Esophagus muscularis mucosa (tissue), 4 donors: ENCODE data around the gene PHC2. TPM values are rescaled to one million over a fixed set of nuclear protein-coding genes. Genes with fewer than 3 reads are reported as not detected.

Experiments
- DNase-seq: peaks from one replicate; pipeline ENCODE4 v3.0.0-alpha.2; 2017; ENCODE audit errors: extremely low spot score
- H3K27ac ChIP-seq, 4 donors: fragments of 200-600 bp; sonication (generic); replicated peaks in 1 of 4; 1 replicate in 3 of 4; 2 replicates in 1 of 4; pipeline ENCODE4 v1.5.1; 2016 to 2019; ENCODE audit warnings: mild to moderate bottlenecking in 1 of 4
- H3K27me3 ChIP-seq, 4 donors: fragments of 200-600 bp; sonication (generic); one replicate each; pipeline versions ENCODE4 v1.5.1 to v1.6.0; 2016 to 2019
- H3K36me3 ChIP-seq, 4 donors: fragments of 200-600 bp; sonication (generic); one replicate each; pipeline ENCODE4 v1.5.1; 2016 to 2019
- H3K4me1 ChIP-seq, 4 donors: fragments of 200-600 bp; sonication (generic); one replicate each; pipeline ENCODE4 v1.5.1; 2016 to 2019
- H3K4me3 ChIP-seq, 4 donors: fragments of 200-600 bp; sonication (generic); 1 replicate in 2 of 4; 2 replicates in 2 of 4; pipeline ENCODE4 v1.5.1; 2016 to 2019; ENCODE audit warnings: mild to moderate bottlenecking in 4 of 4, moderate library complexity in 1 of 4
- H3K9me3 ChIP-seq, 4 donors: fragments of 200-600 bp; sonication (generic); 1 replicate in 3 of 4; 2 replicates in 1 of 4; pipeline ENCODE4 v1.5.1; 2016 to 2019
- EP300 ChIP-seq: sonication (generic); formaldehyde crosslinking; IDR thresholded peaks from one replicate; pipeline ENCODE4 v1.6.1; 2017; ENCODE audit warnings: antibody characterized with exemption
- POLR2A ChIP-seq: fragments of 450-650 bp; IDR thresholded peaks from one replicate; pipeline ENCODE4 v1.6.1; 2017; ENCODE audit warnings: antibody characterized with exemption, moderate library complexity, mild to moderate bottlenecking, low read depth
- POLR2AphosphoS5 ChIP-seq, 2 donors: sonication (generic); formaldehyde crosslinking; IDR thresholded peaks; one replicate each; pipeline ENCODE4 v1.6.1; 2017; ENCODE audit warnings: antibody characterized with exemption in 2 of 2
- WGBS: methylation state at CpG from one replicate; pipeline ENCODE4 v1.1.5; 2018; 5-methylcytosine and 5-hydroxymethylcytosine counted together
- intact Hi-C: fragments of 100-400 bp; cut with DNase I; formaldehyde crosslinking; loops from one replicate; pipeline ENCODE4 v1.15.1; 2023
- total RNA-seq, 4 donors: library from RNA; depleted of rRNA; stranded (reverse); fragments of >200 nt; gene quantifications; one replicate each; pipeline versions ENCODE4 v1.1.0 to v1.2.1, GENCODE V29; 2016
- TF ChIP-seq, protein P1 (sequence below), 3 experiments: fragments of 200-600 bp in 2 of 3; fragments of 450-650 bp in 1 of 3; sonication (generic) in 2 of 3; IDR thresholded peaks; one replicate each; pipeline ENCODE4 v1.5.1; 2017 to 2019; ENCODE audit warnings: antibody characterized with exemption in 3 of 3, mild to moderate bottlenecking in 2 of 3, moderate library complexity in 1 of 3

PHC2 gene
- total RNA-seq, 4 donors from 2014 or later = 104 to 274 (median 201) TPM

GRCh38 chr1:33396188-33397124, 34.4 kb downstream of the PHC2 start:
- peak; percentile 42 for DNase-seq
- no peaks in the 10 kb centered on the region for H3K27me3 ChIP-seq
- H3K27ac ChIP-seq = no peak overlapping the region
- H3K4me3 ChIP-seq = no peak overlapping the region
- H3K4me1 ChIP-seq = peaks cover 21 to 46% (median 36%) of the 10 kb centered on the region in 4 donors
- TF ChIP-seq, protein P1, sequence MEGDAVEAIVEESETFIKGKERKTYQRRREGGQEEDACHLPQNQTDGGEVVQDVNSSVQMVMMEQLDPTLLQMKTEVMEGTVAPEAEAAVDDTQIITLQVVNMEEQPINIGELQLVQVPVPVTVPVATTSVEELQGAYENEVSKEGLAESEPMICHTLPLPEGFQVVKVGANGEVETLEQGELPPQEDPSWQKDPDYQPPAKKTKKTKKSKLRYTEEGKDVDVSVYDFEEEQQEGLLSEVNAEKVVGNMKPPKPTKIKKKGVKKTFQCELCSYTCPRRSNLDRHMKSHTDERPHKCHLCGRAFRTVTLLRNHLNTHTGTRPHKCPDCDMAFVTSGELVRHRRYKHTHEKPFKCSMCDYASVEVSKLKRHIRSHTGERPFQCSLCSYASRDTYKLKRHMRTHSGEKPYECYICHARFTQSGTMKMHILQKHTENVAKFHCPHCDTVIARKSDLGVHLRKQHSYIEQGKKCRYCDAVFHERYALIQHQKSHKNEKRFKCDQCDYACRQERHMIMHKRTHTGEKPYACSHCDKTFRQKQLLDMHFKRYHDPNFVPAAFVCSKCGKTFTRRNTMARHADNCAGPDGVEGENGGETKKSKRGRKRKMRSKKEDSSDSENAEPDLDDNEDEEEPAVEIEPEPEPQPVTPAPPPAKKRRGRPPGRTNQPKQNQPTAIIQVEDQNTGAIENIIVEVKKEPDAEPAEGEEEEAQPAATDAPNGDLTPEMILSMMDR (IDR thresholded peaks at IDR 0.05) = no peak
- no peak for TF ChIP-seq POLR2A
- TF ChIP-seq EP300 = no peak
- no peak for TF ChIP-seq POLR2AphosphoS5 (IDR thresholded peaks at IDR 0.05)
- no peaks in the 10 kb centered on the region for H3K9me3 ChIP-seq
- intact Hi-C loops = no loop called here
- WGBS = 80% methylated on average over 10 of the region's 10 CpGs
- no peaks in the 10 kb centered on the region for H3K36me3 ChIP-seq

- DNase-seq = no peak
- TF ChIP-seq POLR2AphosphoS5 (IDR thresholded peaks at IDR 0.05) (no peak), POLR2A (no peak), EP300 (no peak)
- TF ChIP-seq, protein P1 (IDR thresholded peaks at IDR 0.05) = no peak
- Histone ChIP-seq H3K27ac (no peak overlapping the region), H3K4me3 (no peak overlapping the region), H3K4me1 (peaks cover 20 to 53% (median 44%) of the 10 kb centered on the region in 4 donors), H3K27me3 (no peaks in the 10 kb centered on the region), H3K9me3 (no peaks in the 10 kb centered on the region), H3K36me3 (no peaks in the 10 kb centered on the region)
- intact Hi-C loops = loop anchor here (5.0 kb wide), 1 partner anchor 33 kb away; no protein-coding TSS in a partner anchor
- 73% methylated on average over 5 of the region's 5 CpGs for whole genome bisulfite sequencing
Measured at GRCh38 chr1:33394770-33395169, 36.1 kb downstream of the PHC2 start.

DNA sequence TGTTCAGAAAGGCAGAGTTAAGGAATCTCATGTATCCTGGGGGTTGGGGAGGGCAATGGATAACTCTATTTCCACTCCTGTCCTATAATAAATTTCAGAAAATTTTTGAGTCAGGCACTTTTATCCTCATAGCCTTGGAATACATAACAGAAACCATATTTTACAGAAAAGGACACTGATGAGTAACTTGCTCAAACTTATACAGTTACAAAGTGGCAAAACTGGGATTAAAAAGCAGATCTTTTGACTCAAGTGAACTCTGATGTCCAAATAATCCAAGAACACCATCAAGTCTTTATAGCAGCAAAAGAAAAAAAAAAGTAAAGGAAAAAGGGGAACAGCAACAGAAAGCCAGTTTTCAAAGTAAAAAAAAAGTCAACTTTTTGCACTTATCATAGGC, 36.9 kb downstream of the PHC2 start:
- Histone ChIP-seq H3K4me3 (no peak overlapping the region), H3K27me3 (no peaks in the 10 kb centered on the region), H3K9me3 (no peaks in the 10 kb centered on the region), H3K27ac (no peak overlapping the region), H3K36me3 (no peaks in the 10 kb centered on the region), H3K4me1 (peaks cover 22 to 56% (median 45%) of the 10 kb centered on the region in 4 donors)
- TF ChIP-seq, protein P1 (IDR thresholded peaks at IDR 0.05) = no peak
- TF ChIP-seq EP300 = no peak
- TF ChIP-seq POLR2AphosphoS5 (IDR thresholded peaks at IDR 0.05) = no peak
- TF ChIP-seq POLR2A = no peak
- DNase-seq = no peak
- intact Hi-C loops = loop anchor here (5.0 kb wide), 1 partner anchor 33 kb away; no protein-coding TSS in a partner anchor

DNA sequence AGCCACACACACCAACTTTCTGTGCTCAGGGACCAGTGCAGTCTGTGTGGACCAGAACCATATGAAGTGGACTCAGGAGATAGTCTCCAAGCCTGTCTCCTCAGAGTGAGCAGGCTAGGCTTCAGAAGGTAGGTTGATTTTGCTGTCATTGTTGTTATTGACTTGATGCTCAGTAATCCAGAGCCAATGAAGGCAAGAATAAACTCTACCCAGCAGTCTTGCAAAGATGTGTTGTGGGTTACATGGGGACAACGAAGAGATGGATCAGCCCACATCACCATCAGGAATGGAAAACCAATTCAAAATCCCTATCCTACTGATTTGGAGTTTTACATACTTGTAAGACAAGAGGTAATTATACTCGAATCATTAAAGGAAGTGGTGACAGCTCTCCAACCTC, 37.4 kb downstream of the PHC2 start:
- intact Hi-C loops = loop anchor here (5.0 kb wide), 1 partner anchor 34 kb away; no protein-coding TSS in a partner anchor
- peaks cover 27 to 61% (median 50%) of the 10 kb centered on the region in 4 donors for H3K4me1 ChIP-seq
- peak; percentile 26 for DNase-seq
- no peaks in the 10 kb centered on the region for H3K27me3 ChIP-seq
- TF ChIP-seq POLR2AphosphoS5 (IDR thresholded peaks at IDR 0.05) (no peak), POLR2A (no peak), EP300 (no peak)
- TF ChIP-seq, protein P1 (IDR thresholded peaks at IDR 0.05) = no peak
- H3K4me3 ChIP-seq = no peak overlapping the region
- WGBS = 83% methylated on average over 2 of the region's 2 CpGs
- H3K36me3 ChIP-seq = no peaks in the 10 kb centered on the region
- H3K9me3 ChIP-seq = no peaks in the 10 kb centered on the region
- H3K27ac ChIP-seq = no peak overlapping the region
